CD4-positive, alpha-beta T cell (primary cell): ENCODE data around the gene CRIM1. TPM values are rescaled to one million over a fixed set of nuclear protein-coding genes. Genes with fewer than 3 reads are reported as not detected.

Experiments
- ATAC-seq: fragments of 200-7000 bp; cut with Tn5 transposase; one replicate; pipeline ENCODE4 v1.10.0; 2022; ENCODE audit warnings: mild to moderate bottlenecking; ENCODE audit not compliant: poor library complexity
- CTCF ChIA-PET: fragments of 350-600 bp; sonication (Branson Sonifier 250); formaldehyde crosslinking; loops from one replicate; lab custom pipeline; 2021; ENCODE audit warnings: antibody characterized with exemption, inconsistent platforms; lab: Charles Lee
- POLR2A ChIA-PET: fragments of 350-600 bp; sonication (Branson Sonifier 250); formaldehyde crosslinking; loops from one replicate; lab custom pipeline; 2021; ENCODE audit warnings: antibody characterized with exemption, inconsistent platforms; lab: Charles Lee
- DNase-seq, 14 experiments: peaks; one replicate each; pipeline ENCODE4 v3.0.0-alpha.2; 2013 to 2020; ENCODE audit warnings: mixed read lengths in 2 of 14
- H3K27ac ChIP-seq, 2 donors: one replicate each; pipeline versions ENCODE4 v1.5.1 to v1.7.0; 2013; ENCODE audit warnings: low read length in 2 of 2, low read depth in 1 of 2, mild to moderate bottlenecking in 1 of 2
- H3K27me3 ChIP-seq, 2 experiments: 1 replicate in 1 of 2; 2 replicates in 1 of 2; pipeline versions ENCODE4 v1.6.1 to v1.7.0; 2013; ENCODE audit warnings: low read length in 2 of 2, control low read depth in 1 of 2, mild to moderate bottlenecking in 1 of 2, moderate library complexity in 1 of 2; ENCODE audit not compliant: insufficient read depth in 2 of 2, control insufficient read depth in 1 of 2
- H3K36me3 ChIP-seq: one replicate; pipeline ENCODE4 v1.6.1; 2013; ENCODE audit warnings: low read length, control low read depth; ENCODE audit not compliant: insufficient read depth
- H3K4me1 ChIP-seq: one replicate; pipeline ENCODE4 v1.6.1; 2013; ENCODE audit warnings: low read length, control low read depth; ENCODE audit not compliant: insufficient read depth
- H3K4me3 ChIP-seq: one replicate; pipeline ENCODE4 v1.5.1; 2013; ENCODE audit warnings: mild to moderate bottlenecking, low read length, moderate library complexity
- H3K9me3 ChIP-seq, 2 experiments: 1 replicate in 1 of 2; 2 replicates in 1 of 2; pipeline versions ENCODE4 v1.6.1 to v1.7.0; 2013; ENCODE audit warnings: low read length in 2 of 2, mild to moderate bottlenecking in 2 of 2, control low read depth in 1 of 2, moderate library complexity in 1 of 2; ENCODE audit not compliant: control insufficient read depth in 1 of 2, insufficient read depth in 1 of 2
- H3K27ac Mint-ChIP-seq: one replicate; pipeline ENCODE4 v1.8.0; 2020; ENCODE audit warnings: mixed read lengths
- H3K27me3 Mint-ChIP-seq: one replicate; pipeline ENCODE4 v1.8.0; 2021; ENCODE audit warnings: mixed read lengths
- H3K36me3 Mint-ChIP-seq: one replicate; pipeline ENCODE4 v1.8.0; 2021; ENCODE audit warnings: low read depth, mixed read lengths
- H3K4me1 Mint-ChIP-seq: one replicate; pipeline ENCODE4 v1.8.0; 2021; ENCODE audit warnings: low read depth, mixed read lengths
- H3K4me3 Mint-ChIP-seq: one replicate; pipeline ENCODE4 v1.8.0; 2020; ENCODE audit warnings: mild to moderate bottlenecking, mixed read lengths
- H3K9me3 Mint-ChIP-seq: one replicate; pipeline ENCODE4 v1.8.0; 2020; ENCODE audit warnings: mixed read lengths
- intact Hi-C, 2 experiments: fragments of 100-400 bp; cut with DNase I in 1 of 2; cut with micrococcal nuclease in 1 of 2; formaldehyde crosslinking; loops; one replicate each; pipeline versions ENCODE4 v1.15.1 to v1.9.0; 2023 to 2025; cut with DNase I, micrococcal nuclease
- total RNA-seq, 174 experiments: library from RNA in 2 of 174; stranded (reverse) in 2 of 174; gene quantifications; one replicate each; pipeline ENCODE4 v1.2.3 and lab custom pipeline; 2021 to 2026
- TF ChIP-seq, protein P1 (sequence below): fragments of 200-600 bp; IDR thresholded peaks from one replicate; pipeline ENCODE4 v1.8.0; 2022; ENCODE audit warnings: antibody characterized with exemption, mild to moderate bottlenecking

Gene CRIM1
- total RNA-seq, 2 experiments from 2014 or later, result 1.1 to 1.7 TPM

DNA sequence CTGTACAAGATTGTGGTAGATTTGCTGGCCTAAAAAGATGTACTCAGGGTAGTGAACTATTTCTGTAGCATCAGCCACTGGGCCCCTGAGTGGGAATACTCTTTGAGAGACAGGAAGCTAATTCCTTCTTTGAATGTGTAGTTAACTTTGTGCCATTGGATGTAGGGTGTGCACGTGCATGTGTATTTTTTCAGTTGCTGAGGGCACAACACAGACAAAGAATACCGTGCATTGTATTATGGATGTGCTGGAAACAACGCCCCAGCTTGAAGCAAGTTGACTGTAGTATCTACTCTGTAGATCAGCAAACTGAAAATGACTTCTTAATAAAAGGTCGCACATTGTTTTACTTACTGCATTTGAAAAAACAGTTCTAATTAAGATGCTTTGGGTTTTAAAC, 14.1 kb downstream of the CRIM1 start:
- H3K4me3 Mint-ChIP-seq, result no peak overlapping the region
- H3K4me3 ChIP-seq, result no peak overlapping the region
- H3K27ac Mint-ChIP-seq, result no peak overlapping the region
- no peaks in the 10 kb centered on the region for H3K4me1 Mint-ChIP-seq
- TF ChIP-seq, protein P1, sequence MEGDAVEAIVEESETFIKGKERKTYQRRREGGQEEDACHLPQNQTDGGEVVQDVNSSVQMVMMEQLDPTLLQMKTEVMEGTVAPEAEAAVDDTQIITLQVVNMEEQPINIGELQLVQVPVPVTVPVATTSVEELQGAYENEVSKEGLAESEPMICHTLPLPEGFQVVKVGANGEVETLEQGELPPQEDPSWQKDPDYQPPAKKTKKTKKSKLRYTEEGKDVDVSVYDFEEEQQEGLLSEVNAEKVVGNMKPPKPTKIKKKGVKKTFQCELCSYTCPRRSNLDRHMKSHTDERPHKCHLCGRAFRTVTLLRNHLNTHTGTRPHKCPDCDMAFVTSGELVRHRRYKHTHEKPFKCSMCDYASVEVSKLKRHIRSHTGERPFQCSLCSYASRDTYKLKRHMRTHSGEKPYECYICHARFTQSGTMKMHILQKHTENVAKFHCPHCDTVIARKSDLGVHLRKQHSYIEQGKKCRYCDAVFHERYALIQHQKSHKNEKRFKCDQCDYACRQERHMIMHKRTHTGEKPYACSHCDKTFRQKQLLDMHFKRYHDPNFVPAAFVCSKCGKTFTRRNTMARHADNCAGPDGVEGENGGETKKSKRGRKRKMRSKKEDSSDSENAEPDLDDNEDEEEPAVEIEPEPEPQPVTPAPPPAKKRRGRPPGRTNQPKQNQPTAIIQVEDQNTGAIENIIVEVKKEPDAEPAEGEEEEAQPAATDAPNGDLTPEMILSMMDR, result no peak
- ChIA-PET CTCF (no interaction called here), POLR2A (no interaction called here)
- no peaks in the 10 kb centered on the region for H3K9me3 ChIP-seq
- no peaks in the 10 kb centered on the region for H3K36me3 Mint-ChIP-seq
- intact Hi-C loops, result no loop called here
- H3K9me3 Mint-ChIP-seq, result no peaks in the 10 kb centered on the region
- no peak for ATAC-seq
- DNase-seq, result no peak
- H3K27ac ChIP-seq, result no peak overlapping the region
- H3K4me1 ChIP-seq, result peaks cover 4% of the 10 kb centered on the region
- H3K27me3 ChIP-seq, result no peaks in the 10 kb centered on the region
- no peaks in the 10 kb centered on the region for H3K36me3 ChIP-seq
- H3K27me3 Mint-ChIP-seq, result no peaks in the 10 kb centered on the region

DNA sequence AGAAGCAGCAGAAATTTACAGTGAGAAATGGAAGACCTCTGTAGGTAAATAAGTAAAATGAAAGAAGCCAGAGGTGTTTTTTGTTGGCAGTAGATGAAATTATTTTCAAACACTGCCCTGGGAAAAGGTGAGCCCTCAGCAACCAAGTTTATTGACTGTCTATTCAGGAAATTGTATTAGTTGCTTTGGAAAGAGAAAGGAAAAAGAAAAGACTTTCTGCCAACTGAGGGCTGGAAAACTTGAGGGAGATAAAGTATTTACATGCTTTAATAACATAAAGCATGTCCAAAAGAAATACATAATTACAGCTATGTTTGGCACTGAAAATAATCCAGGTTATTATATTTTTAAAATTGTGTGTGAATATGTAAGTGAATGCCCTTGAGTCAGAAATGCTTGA, 14.7 kb downstream of the CRIM1 start:
- Mint-ChIP-seq H3K27ac (no peak overlapping the region), H3K4me3 (no peak overlapping the region), H3K36me3 (no peaks in the 10 kb centered on the region), H3K4me1 (no peaks in the 10 kb centered on the region), H3K9me3 (no peaks in the 10 kb centered on the region), H3K27me3 (no peaks in the 10 kb centered on the region)
- POLR2A ChIA-PET, result no interaction called here
- intact Hi-C loops, result no loop called here
- H3K27me3 ChIP-seq, result no peaks in the 10 kb centered on the region
- CTCF ChIA-PET, result no interaction called here
- H3K27ac ChIP-seq, result no peak overlapping the region
- TF ChIP-seq, protein P1, result no peak
- no peaks in the 10 kb centered on the region for H3K9me3 ChIP-seq
- ATAC-seq (no peak), DNase-seq (no peak)
- H3K4me3 ChIP-seq, result no peak overlapping the region
- no peaks in the 10 kb centered on the region for H3K36me3 ChIP-seq
- H3K4me1 ChIP-seq, result peaks cover 4% of the 10 kb centered on the region

DNA sequence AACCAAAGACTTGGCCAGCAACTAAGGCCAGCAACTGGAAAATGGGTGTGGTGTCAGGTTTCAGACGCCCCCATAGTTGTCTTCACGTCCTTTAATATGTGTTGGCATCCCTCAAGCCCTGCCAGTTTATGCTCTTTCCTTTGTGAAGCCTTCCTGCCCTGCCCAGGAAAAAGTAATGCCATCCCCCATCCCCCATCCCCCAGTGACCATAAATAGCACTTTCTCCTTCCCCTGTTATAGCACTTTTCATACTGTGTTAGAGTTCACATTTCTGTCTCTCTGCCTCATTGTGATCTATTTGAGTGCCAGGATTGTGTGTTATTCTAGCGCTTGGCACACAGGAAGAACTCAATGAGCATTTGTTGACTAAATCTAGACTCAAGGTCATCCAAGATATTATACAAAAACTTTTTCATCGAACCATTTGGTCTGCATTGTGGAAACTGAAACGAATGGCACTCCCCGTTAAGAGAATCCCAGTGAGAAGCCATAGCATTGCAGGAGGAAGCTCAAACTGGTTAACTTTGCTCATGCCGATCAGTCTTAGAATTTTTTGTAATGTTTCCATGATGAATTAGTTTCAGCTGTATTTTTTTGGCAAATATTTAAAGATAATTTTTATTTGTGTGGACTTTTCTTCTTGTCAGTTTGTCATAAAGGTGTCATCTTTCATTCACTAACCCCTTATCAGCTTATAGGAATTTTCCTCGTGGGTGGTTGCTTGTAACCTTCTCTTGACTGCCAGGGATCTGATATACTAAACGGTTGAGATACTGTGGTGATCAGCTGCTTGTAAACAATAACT, 15.7 kb downstream of the CRIM1 start:
- H3K9me3 Mint-ChIP-seq, result no peaks in the 10 kb centered on the region
- intact Hi-C loops, result no loop called here
- Histone ChIP-seq H3K36me3 (no peaks in the 10 kb centered on the region), H3K4me1 (peaks cover 4% of the 10 kb centered on the region), H3K4me3 (no peak overlapping the region), H3K9me3 (no peaks in the 10 kb centered on the region), H3K27ac (no peak overlapping the region), H3K27me3 (no peaks in the 10 kb centered on the region)
- ATAC-seq (no peak), DNase-seq (no peak)
- CTCF ChIA-PET, result interaction anchor here (1.0 kb wide), 1 partner anchor 26 kb away, joined by 3 read pairs; no protein-coding TSS in a partner anchor
- TF ChIP-seq, protein P1, result no peak
- H3K27me3 Mint-ChIP-seq, result no peaks in the 10 kb centered on the region
- H3K4me1 Mint-ChIP-seq, result no peaks in the 10 kb centered on the region
- H3K4me3 Mint-ChIP-seq, result no peak overlapping the region
- POLR2A ChIA-PET, result no interaction called here
- no peaks in the 10 kb centered on the region for H3K36me3 Mint-ChIP-seq
- no peak overlapping the region for H3K27ac Mint-ChIP-seq
